Stimulated activated CD8-positive, alpha-beta memory T cell treated with anti-CD3 and anti-CD28 coated beads, Interleukin-4, amount 100 ng/mL, for 4 hours (primary cell): ENCODE data around the gene IRS2.

Experiments
- DNase-seq, 2 donors: peaks; one replicate each; pipeline ENCODE4 v3.0.0-alpha.2; 2020; ENCODE audit warnings: low read depth in 2 of 2, low spot score in 1 of 2

IRS2 gene

GRCh38 chr13:109780845-109781383, 5.5 kb downstream of the IRS2 start:
- DNase-seq: no peak

- no peak for DNase-seq
These were observed 6.4 kb downstream of the IRS2 start for GRCh38 chr13:109779876-109780510.

- DNase-seq: no peak
These were observed 7.3 kb downstream of the IRS2 start for GRCh38 chr13:109779074-109779473.

GRCh38 chr13:109778102-109778542, 8.3 kb downstream of the IRS2 start:
- DNase-seq: no peak

- no peak for DNase-seq
These were observed 9.8 kb downstream of the IRS2 start for GRCh38 chr13:109776575-109776974.

GRCh38 chr13:109773786-109774185, 12.6 kb downstream of the IRS2 start:
- no peak for DNase-seq

GRCh38 chr13:109773276-109773675, 13.1 kb downstream of the IRS2 start:
- no peak for DNase-seq

- DNase-seq: no peak
These were observed 14.5 kb downstream of the IRS2 start for GRCh38 chr13:109771926-109772325.

GRCh38 chr13:109770436-109770835, 15.9 kb downstream of the IRS2 start:
- DNase-seq: no peak

GRCh38 chr13:109769921-109770320, 16.5 kb downstream of the IRS2 start:
- no peak for DNase-seq

GRCh38 chr13:109769275-109769674, 17.1 kb downstream of the IRS2 start:
- no peak for DNase-seq

- DNase-seq: no peak
These were observed 17.8 kb downstream of the IRS2 start for GRCh38 chr13:109768616-109769015.

GRCh38 chr13:109768176-109768575, 18.2 kb downstream of the IRS2 start:
- no peak for DNase-seq

GRCh38 chr13:109767023-109767422, 19.4 kb downstream of the IRS2 start:
- no peak for DNase-seq

GRCh38 chr13:109764470-109765291, 21.7 kb downstream of the IRS2 start:
- DNase-seq: no peak

GRCh38 chr13:109764045-109764444, 22.3 kb downstream of the IRS2 start:
- DNase-seq: no peak

GRCh38 chr13:109762791-109763190, 23.6 kb downstream of the IRS2 start:
- no peak for DNase-seq

- DNase-seq: no peak
These were observed 24.7 kb downstream of the IRS2 start for GRCh38 chr13:109761695-109762094.

GRCh38 chr13:109760951-109761350, 25.4 kb downstream of the IRS2 start:
- DNase-seq: no peak

- DNase-seq: no peak
These were observed 26.0 kb downstream of the IRS2 start for GRCh38 chr13:109760402-109760801.

- no peak for DNase-seq
These were observed 26.8 kb downstream of the IRS2 start for GRCh38 chr13:109759609-109760008.

- no peak for DNase-seq
These were observed 27.4 kb downstream of the IRS2 start for GRCh38 chr13:109758937-109759480.
